IPS-15b (cell line): ENCODE measurements around the gene FKBP9.

Source experiments
- H3K27me3 ChIP-seq: one replicate; pipeline ENCODE4 v1.6.1; 2013; ENCODE audit warnings: low read length; ENCODE audit not compliant: control insufficient read depth, insufficient read depth
- H3K36me3 ChIP-seq: one replicate; pipeline ENCODE4 v1.6.1; 2013; ENCODE audit warnings: low read length; ENCODE audit not compliant: control insufficient read depth, insufficient read depth
- H3K4me1 ChIP-seq: one replicate; pipeline ENCODE4 v1.6.1; 2013; ENCODE audit warnings: mild to moderate bottlenecking, low read length; ENCODE audit not compliant: control insufficient read depth, insufficient read depth
- H3K4me3 ChIP-seq: one replicate; pipeline ENCODE4 v1.5.1; 2013; ENCODE audit warnings: low read depth, low read length
- H3K9ac ChIP-seq: one replicate; pipeline ENCODE4 v1.6.1; 2013; ENCODE audit warnings: low read depth, mild to moderate bottlenecking, low read length
- H3K9me3 ChIP-seq: one replicate; pipeline ENCODE4 v1.6.1; 2013; ENCODE audit warnings: mild to moderate bottlenecking, low read length; ENCODE audit not compliant: control insufficient read depth, insufficient read depth

The FKBP9 gene

DNA sequence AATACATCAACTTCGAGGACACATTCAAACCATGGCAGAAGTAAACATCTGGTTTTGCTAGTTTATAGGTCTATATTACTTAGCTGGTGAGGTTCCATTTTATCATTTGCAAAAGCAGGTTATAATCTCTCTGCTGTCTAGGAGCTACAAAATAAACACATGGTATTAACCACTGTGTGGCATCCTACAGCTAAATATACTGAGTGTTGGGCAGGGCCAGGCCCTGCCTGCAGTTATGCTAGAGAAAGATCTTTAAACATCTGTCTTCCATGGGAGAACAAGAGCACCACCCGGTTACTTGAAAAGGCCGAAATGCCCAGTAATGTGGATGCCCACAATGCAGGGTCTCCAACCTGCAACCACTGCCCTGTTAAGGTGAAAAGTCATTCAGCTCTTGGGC lies 20.6 kb upstream of the FKBP9 start:
- Histone ChIP-seq H3K4me3 (no peak overlapping the region), H3K27me3 (peaks cover 74% of the 10 kb centered on the region), H3K9ac (no peak overlapping the region), H3K4me1 (no peaks in the 10 kb centered on the region), H3K36me3 (no peaks in the 10 kb centered on the region), H3K9me3 (no peaks in the 10 kb centered on the region)

- H3K4me1 ChIP-seq = no peaks in the 10 kb centered on the region
- no peaks in the 10 kb centered on the region for H3K9me3 ChIP-seq
- no peak overlapping the region for H3K9ac ChIP-seq
- peaks cover 78% of the 10 kb centered on the region for H3K27me3 ChIP-seq
- peak overlapping the region; percentile 2 for H3K4me3 ChIP-seq
- no peaks in the 10 kb centered on the region for H3K36me3 ChIP-seq
Measured at GRCh38 chr7:32937344-32938174, 19.7 kb upstream of the FKBP9 start.

DNA sequence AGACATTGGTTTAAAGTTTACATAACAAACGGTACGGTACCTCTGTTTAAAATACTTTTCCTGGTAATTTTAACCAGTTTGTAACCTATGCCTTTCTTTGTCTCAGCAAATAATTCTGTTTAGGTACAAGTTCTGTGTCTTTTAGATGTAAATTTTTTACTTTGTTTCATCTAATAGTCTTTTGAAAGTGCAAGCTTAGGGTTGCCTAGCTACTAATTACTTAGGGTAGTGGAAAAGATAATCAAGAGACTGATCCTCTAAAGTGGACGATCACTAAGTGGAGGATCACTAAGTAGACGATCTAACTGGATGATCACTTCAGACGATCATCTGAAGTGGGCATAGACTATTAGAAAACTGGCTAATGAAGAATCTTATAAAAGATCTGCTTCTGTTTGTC lies 16.1 kb upstream of the FKBP9 start:
- H3K36me3 ChIP-seq = no peaks in the 10 kb centered on the region
- H3K27me3 ChIP-seq = peaks cover 85% of the 10 kb centered on the region
- no peak overlapping the region for H3K9ac ChIP-seq
- peaks cover 4% of the 10 kb centered on the region for H3K9me3 ChIP-seq
- H3K4me3 ChIP-seq = no peak overlapping the region
- no peaks in the 10 kb centered on the region for H3K4me1 ChIP-seq

DNA sequence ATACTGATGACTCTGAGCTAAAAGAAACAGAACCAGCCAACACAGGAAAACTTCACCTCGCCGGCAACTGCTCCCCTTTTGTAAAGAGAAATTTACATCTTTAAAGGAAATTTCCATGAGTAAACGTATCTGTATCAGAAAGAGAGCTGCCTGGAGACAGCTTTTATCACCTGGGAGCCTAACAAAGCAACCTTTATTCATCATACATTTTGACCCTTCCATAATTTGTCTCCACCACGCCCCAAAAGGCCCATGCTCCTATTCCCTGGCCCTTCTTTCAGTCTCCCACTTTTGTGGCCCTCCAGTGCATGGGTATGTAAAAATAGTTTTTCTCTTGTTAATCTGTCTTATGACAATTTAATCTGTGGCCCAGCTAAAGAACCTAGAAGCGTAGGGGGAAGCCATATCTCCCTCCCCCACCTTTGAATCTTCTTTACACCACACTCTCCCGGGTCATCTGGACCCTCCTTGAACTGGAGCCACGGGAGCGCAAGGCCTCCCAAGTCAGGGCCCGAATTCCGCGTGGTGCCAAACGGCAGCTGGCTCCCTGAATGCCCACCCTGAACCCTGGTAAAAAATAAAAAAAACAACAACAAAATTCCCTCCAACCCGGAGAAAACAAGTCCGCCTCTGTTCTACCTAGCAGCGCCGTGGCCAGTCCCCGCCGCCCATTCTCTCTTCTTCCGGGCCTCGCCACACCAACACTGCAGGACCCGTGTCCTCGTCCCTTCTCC lies 15.4 kb upstream of the FKBP9 start:
- Histone ChIP-seq H3K9ac (no peak overlapping the region), H3K4me1 (no peaks in the 10 kb centered on the region), H3K4me3 (peak overlapping the region; percentile 46), H3K9me3 (peaks cover 4% of the 10 kb centered on the region), H3K27me3 (peaks cover 83% of the 10 kb centered on the region), H3K36me3 (no peaks in the 10 kb centered on the region)

DNA sequence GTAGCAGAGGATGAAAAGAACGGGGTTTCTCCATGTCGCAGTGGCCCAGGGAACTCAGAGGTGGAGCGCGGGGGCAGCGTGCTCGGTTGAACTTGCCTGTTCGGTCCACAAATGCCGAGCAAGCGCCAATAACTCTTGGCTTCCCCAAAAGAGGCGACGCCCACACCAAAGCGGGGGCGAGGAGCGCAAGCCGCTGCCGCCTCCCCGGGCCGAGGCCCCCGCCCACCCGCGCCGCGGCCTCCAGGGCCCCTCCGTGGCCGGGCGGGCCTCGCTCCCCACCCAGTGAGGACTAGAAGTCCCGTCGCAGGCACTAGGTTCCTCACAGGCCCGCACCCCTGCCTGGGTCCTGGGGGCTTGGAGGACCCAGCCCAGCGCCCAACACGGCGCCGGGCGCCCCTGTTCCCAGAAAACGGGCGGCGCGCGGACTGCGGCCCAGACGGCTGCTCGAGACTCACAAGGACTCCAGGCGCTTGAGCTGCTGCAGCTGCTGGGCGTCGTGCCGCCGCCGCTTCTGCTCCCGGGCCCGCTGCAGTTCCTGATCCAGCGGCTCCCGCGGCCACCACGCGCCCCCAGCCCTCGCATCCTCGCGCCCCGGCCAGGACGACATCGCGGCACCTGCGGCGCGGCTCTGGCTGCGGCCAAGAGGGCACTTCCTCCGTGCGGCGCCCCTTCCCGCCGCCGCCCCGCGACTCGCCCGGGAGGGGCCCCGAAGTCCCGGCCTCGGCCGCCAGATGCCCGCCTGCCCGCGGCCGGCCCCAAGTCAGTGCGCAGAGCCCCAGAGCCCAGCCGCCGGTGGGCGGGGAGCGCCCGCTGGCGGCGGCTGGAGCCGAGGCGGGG lies 14.6 kb upstream of the FKBP9 start:
- H3K36me3 ChIP-seq = no peaks in the 10 kb centered on the region
- peaks cover 4% of the 10 kb centered on the region for H3K9me3 ChIP-seq
- peak overlapping the region; percentile 46 for H3K4me3 ChIP-seq
- H3K4me1 ChIP-seq = no peaks in the 10 kb centered on the region
- no peak overlapping the region for H3K9ac ChIP-seq
- peaks cover 80% of the 10 kb centered on the region for H3K27me3 ChIP-seq

DNA sequence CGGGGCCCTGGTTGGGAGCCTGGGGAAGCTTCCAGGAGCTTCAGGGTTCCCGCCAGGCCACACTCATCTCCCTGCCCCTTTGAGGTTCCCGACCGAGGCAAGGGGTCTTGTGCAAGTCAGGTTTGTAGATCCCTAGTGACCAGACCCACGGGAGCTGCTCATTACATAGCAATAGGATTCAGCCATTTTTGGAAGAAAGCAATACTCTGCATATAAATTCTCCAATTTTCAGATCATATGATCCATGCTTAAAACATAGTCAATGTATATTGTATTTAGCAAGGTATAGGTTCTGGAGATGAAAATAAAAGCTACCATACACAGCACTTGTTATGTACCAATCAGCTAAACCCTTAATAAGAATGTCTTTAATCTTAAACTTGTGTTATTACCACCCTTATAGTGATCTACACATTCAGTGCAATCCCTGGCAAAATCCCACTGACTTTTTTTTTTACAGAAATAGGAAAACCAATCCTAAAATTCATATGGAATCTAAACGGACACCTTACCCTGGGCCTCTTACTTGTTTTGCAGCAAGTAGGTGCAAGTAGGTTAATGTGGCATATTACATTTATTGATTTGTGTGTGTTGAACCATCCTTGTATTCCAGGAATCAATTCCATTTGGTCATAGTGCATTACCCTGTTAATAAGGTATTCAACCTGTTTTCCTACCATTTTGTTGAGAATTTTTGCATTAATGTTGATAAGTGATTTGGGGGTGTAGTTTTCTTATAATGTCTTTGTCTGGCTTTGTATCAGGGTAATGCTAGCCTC lies 13.8 kb upstream of the FKBP9 start:
- Histone ChIP-seq H3K36me3 (no peaks in the 10 kb centered on the region), H3K4me1 (no peaks in the 10 kb centered on the region), H3K9me3 (peaks cover 8% of the 10 kb centered on the region), H3K27me3 (peaks cover 80% of the 10 kb centered on the region), H3K9ac (no peak overlapping the region), H3K4me3 (no peak overlapping the region)

GRCh38 chr7:32947420-32947983 lies 9.7 kb upstream of the FKBP9 start:
- H3K27me3 ChIP-seq = peaks cover 71% of the 10 kb centered on the region

GRCh38 chr7:32948202-32948601 lies 9.0 kb upstream of the FKBP9 start:
- Histone ChIP-seq H3K36me3 (no peaks in the 10 kb centered on the region), H3K27me3 (peaks cover 67% of the 10 kb centered on the region), H3K9me3 (peaks cover 12% of the 10 kb centered on the region), H3K9ac (no peak overlapping the region), H3K4me1 (no peaks in the 10 kb centered on the region), H3K4me3 (no peak overlapping the region)

More at GRCh38 chr7:32947420-32947983, 9.7 kb upstream of the FKBP9 start:
- H3K9ac ChIP-seq = no peak overlapping the region
- no peaks in the 10 kb centered on the region for H3K4me1 ChIP-seq
- no peak overlapping the region for H3K4me3 ChIP-seq
- H3K36me3 ChIP-seq = no peaks in the 10 kb centered on the region
- peaks cover 12% of the 10 kb centered on the region for H3K9me3 ChIP-seq

DNA sequence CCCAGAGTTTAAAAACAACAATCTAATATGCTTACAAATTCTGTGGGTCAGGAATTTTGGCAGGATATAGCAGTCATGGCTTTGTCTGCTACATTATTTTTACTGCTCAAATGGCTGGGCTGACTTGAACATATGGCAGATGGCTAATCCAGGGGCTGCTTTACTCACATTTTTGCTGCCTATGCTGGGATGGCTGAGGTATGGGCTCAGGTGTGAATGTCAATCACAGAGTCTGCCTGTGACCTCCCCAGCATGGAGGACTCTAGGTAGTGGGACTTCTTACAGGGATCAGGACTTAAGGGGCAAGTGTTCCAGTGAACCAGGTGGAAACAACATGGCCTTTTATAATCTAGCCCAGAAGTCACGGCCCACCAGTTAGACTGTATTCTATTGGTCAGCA lies 4.4 kb upstream of the FKBP9 start:
- H3K9me3 ChIP-seq = peaks cover 8% of the 10 kb centered on the region
- no peaks in the 10 kb centered on the region for H3K4me1 ChIP-seq
- no peaks in the 10 kb centered on the region for H3K36me3 ChIP-seq
- H3K27me3 ChIP-seq = peaks cover 39% of the 10 kb centered on the region
- no peak overlapping the region for H3K4me3 ChIP-seq
- H3K9ac ChIP-seq = no peak overlapping the region

DNA sequence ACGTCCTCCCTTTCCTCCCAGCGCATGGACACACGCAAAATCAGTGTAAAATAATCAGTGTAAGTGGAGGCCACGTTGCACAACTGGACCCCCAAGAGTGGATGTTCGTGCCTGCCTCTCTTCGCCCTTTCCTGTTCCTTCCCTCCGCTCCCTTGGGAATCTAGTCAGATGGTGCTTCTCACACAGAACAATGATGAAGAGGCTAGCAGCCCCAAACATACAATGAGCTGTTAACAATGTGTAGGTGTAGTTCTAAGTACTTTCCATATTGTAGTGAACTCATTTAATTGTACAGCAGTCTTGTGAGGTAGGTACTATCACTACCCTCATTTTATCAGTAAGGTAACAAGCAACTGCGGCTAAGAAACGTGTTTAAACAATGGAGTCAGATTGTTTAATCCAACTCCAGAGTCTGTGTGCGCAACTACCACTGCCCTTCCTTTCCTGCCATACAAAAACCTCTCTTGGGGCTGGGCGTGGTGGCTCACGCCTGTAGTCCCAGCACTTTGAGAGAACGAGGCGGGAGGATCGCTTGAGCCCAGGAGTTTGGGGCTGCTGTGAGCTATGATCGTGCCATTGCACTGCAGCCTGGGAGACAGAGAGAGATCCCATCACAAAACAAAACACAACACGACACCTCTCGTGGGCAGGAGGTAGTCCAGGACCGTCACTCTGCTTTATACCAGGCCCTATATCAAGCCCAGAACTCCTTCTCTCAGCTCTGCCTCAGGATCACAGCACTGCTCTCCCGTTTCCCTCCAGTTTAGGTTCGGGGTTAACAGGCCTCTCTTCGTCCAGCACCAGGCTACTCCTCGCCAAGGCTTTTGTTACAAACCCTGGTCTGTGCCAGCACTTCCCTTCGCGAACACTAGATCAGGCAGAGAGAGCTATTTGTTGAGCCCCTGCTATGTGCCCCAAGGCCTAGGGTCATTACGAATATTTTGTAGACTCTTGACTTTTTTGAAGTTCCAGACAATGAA lies 1.1 kb downstream of the FKBP9 start:
- peak overlapping the region; percentile 37 for H3K9ac ChIP-seq
- H3K9me3 ChIP-seq = no peaks in the 10 kb centered on the region
- H3K36me3 ChIP-seq = no peaks in the 10 kb centered on the region
- peak overlapping the region; percentile 84 for H3K4me3 ChIP-seq
- H3K27me3 ChIP-seq = peaks cover 33% of the 10 kb centered on the region
- H3K4me1 ChIP-seq = peaks cover 4% of the 10 kb centered on the region
